ENCODE data around the gene IPO7. TPM values are rescaled to one million over a fixed set of nuclear protein-coding genes. Genes with fewer than 3 reads are reported as not detected.

Gene IPO7
- total and polyA plus RNA-seq, 2 of the 13 experiments (the other 11 are each of a cell fraction or from before 2014, with no cell fraction given), result 59.4 to 98.4 TPM

DNA sequence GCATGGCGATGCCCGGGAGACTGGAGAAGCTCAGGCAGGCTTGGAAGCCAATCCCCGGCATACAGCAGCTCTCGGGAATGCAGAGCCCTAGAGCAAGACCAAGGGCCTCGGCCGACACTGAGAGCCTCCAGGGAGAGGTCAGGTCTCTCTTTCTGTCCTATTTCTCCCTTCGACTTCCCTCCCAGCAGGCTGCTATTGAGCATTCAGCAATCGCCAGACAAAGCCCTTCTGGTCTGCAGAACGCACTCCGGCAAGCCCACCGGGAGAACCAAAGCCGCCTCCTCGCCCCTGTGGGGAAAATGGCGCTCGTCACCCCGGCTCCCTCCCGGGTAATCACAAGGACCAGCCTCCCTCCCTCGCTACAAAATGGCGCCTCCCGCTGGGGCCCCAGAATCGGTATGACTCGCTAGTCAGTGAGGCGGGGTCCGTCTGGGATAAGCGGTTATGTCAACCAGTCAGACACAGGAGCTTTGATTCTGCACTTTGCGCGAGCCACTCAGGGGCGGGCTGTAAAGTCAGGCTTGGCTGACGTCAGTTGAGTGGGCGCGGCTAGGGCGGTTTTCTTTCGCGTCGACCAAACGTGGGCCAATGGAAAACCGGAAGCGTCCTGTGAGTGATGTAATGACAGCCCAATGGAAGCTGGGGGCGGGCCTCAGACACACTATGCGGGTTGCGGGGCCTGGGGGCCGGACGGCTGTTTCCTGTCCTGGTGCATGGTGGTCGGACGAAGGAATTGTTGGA lies 76.0 kb downstream of the IPO7 start, which contains the start of gene ZNF143 (continued):
- TF ChIP-seq, protein P1, sequence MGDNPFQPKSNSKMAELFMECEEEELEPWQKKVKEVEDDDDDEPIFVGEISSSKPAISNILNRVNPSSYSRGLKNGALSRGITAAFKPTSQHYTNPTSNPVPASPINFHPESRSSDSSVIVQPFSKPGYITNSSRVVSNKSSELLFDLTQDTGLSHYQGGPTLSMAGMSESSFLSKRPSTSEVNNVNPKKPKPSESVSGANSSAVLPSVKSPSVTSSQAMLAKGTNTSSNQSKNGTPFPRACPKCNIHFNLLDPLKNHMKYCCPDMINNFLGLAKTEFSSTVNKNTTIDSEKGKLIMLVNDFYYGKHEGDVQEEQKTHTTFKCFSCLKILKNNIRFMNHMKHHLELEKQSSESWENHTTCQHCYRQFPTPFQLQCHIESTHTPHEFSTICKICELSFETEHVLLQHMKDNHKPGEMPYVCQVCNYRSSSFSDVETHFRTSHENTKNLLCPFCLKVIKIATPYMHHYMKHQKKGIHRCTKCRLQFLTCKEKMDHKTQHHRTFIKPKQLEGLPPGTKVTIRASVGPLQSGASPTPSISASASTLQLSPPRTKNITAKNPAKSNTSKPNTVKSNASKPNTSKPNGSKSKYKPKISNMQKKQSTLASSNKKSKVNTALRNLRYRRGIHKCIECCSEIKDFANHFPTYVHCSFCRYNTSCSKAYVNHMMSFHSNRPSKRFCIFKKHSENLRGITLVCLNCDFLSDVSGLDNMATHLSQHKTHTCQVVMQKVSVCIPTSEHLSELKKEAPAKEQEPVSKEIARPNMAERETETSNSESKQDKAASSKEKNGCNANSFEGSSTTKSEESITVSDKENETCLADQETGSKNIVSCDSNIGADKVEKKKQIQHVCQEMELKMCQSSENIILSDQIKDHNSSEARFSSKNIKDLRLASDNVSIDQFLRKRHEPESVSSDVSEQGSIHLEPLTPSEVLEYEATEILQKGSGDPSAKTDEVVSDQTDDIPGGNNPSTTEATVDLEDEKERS (CRISPR knock-in tag; IDR thresholded peaks at IDR 0.05), result no peak; the same call in 1 of the 2 replicates
- TF ChIP-seq HNRNPUL1 (IDR thresholded peaks at IDR 0.05; ENCODE audit: low read depth, low read length), result no peak
- TF ChIP-seq, protein P2, sequence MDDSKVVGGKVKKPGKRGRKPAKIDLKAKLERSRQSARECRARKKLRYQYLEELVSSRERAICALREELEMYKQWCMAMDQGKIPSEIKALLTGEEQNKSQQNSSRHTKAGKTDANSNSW (CRISPR knock-in tag; IDR thresholded peaks at IDR 0.05; ENCODE audit: borderline replicate concordance), result no peak
- TF ChIP-seq ZNF143 (CRISPR knock-in tag; IDR thresholded peaks at IDR 0.05), result peak; percentile 87
- TF ChIP-seq, protein P3, sequence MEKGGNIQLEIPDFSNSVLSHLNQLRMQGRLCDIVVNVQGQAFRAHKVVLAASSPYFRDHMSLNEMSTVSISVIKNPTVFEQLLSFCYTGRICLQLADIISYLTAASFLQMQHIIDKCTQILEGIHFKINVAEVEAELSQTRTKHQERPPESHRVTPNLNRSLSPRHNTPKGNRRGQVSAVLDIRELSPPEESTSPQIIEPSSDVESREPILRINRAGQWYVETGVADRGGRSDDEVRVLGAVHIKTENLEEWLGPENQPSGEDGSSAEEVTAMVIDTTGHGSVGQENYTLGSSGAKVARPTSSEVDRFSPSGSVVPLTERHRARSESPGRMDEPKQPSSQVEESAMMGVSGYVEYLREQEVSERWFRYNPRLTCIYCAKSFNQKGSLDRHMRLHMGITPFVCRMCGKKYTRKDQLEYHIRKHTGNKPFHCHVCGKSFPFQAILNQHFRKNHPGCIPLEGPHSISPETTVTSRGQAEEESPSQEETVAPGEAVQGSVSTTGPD (CRISPR knock-in tag; IDR thresholded peaks at IDR 0.05), result no peak
- TF ChIP-seq, protein P4, sequence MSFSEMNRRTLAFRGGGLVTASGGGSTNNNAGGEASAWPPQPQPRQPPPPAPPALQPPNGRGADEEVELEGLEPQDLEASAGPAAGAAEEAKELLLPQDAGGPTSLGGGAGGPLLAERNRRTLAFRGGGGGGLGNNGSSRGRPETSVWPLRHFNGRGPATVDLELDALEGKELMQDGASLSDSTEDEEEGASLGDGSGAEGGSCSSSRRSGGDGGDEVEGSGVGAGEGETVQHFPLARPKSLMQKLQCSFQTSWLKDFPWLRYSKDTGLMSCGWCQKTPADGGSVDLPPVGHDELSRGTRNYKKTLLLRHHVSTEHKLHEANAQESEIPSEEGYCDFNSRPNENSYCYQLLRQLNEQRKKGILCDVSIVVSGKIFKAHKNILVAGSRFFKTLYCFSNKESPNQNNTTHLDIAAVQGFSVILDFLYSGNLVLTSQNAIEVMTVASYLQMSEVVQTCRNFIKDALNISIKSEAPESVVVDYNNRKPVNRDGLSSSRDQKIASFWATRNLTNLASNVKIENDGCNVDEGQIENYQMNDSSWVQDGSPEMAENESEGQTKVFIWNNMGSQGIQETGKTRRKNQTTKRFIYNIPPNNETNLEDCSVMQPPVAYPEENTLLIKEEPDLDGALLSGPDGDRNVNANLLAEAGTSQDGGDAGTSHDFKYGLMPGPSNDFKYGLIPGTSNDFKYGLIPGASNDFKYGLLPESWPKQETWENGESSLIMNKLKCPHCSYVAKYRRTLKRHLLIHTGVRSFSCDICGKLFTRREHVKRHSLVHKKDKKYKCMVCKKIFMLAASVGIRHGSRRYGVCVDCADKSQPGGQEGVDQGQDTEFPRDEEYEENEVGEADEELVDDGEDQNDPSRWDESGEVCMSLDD (CRISPR knock-in tag; IDR thresholded peaks at IDR 0.05; ENCODE audit: borderline replicate concordance), result no peak
- TF ChIP-seq ZNF644 (CRISPR knock-in tag; IDR thresholded peaks at IDR 0.05; ENCODE audit: low read depth), result no peak
- no peak for TF ChIP-seq ZSCAN20 (CRISPR knock-in tag; IDR thresholded peaks at IDR 0.05; ENCODE audit: borderline replicate concordance)
- TF ChIP-seq JUNB (CRISPR knock-in tag; IDR thresholded peaks at IDR 0.05; ENCODE audit: borderline replicate concordance), result no peak
- TF ChIP-seq ZBTB38 (CRISPR knock-in tag; IDR thresholded peaks at IDR 0.05), result no peak
- TF ChIP-seq RELA (CRISPR knock-in tag; IDR thresholded peaks at IDR 0.05), result no peak
- TF ChIP-seq, protein P5, sequence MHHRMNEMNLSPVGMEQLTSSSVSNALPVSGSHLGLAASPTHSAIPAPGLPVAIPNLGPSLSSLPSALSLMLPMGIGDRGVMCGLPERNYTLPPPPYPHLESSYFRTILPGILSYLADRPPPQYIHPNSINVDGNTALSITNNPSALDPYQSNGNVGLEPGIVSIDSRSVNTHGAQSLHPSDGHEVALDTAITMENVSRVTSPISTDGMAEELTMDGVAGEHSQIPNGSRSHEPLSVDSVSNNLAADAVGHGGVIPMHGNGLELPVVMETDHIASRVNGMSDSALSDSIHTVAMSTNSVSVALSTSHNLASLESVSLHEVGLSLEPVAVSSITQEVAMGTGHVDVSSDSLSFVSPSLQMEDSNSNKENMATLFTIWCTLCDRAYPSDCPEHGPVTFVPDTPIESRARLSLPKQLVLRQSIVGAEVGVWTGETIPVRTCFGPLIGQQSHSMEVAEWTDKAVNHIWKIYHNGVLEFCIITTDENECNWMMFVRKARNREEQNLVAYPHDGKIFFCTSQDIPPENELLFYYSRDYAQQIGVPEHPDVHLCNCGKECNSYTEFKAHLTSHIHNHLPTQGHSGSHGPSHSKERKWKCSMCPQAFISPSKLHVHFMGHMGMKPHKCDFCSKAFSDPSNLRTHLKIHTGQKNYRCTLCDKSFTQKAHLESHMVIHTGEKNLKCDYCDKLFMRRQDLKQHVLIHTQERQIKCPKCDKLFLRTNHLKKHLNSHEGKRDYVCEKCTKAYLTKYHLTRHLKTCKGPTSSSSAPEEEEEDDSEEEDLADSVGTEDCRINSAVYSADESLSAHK (CRISPR knock-in tag; IDR thresholded peaks at IDR 0.05; ENCODE audit: borderline replicate concordance), result no peak
- peak; percentile 87 for TF ChIP-seq POLR2AphosphoS5 (IDR thresholded peaks at IDR 0.05; ENCODE audit: low read depth, low read length)
- TF ChIP-seq SIN3A (IDR thresholded peaks at IDR 0.05; ENCODE audit: borderline replicate concordance, low read depth, low read length), result no peak
- TF ChIP-seq RCOR2 (CRISPR knock-in tag; IDR thresholded peaks at IDR 0.05), result no peak
- TF ChIP-seq ZNF235 (CRISPR knock-in tag; IDR thresholded peaks at IDR 0.05; ENCODE audit: borderline replicate concordance), result no peak
- peak; percentile 43; the same call in 1 of the 2 replicates for TF ChIP-seq ZNF264 (CRISPR knock-in tag; IDR thresholded peaks at IDR 0.05)
- TF ChIP-seq, protein P6, sequence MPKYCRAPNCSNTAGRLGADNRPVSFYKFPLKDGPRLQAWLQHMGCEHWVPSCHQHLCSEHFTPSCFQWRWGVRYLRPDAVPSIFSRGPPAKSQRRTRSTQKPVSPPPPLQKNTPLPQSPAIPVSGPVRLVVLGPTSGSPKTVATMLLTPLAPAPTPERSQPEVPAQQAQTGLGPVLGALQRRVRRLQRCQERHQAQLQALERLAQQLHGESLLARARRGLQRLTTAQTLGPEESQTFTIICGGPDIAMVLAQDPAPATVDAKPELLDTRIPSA (CRISPR knock-in tag; IDR thresholded peaks at IDR 0.05; ENCODE audit: borderline replicate concordance), result 0 out of 2 replicates have a peak, but pooled peaks have one; percentile 8

Measured in HepG2 (cell line).